GM23338 (cell line): ENCODE measurements around the gene KRTAP9-9. TPM values are rescaled to one million over a fixed set of nuclear protein-coding genes. Genes with fewer than 3 reads are reported as not detected.
A peak's percentile ranks its signal among the peaks of the same experiment; 100 is the strongest.

Experiments
- ATAC-seq: fragments of 200-7000 bp; cut with Tn5 transposase; 3 replicates; pipeline ENCODE4 v1.9.1; 2020
- DNase-seq: peaks from one replicate; pipeline ENCODE4 v3.0.0-alpha.2; 2015; ENCODE audit warnings: low spot score
- H2AFZ ChIP-seq: fragments of 200-600 bp; sonication (generic); 2 replicates; pipeline ENCODE4 v1.8.0; 2016; ENCODE audit warnings: antibody characterized with exemption, mild to moderate bottlenecking, moderate library complexity
- H3F3A ChIP-seq: fragments of 200-600 bp; sonication (generic); replicated peaks from 2 replicates; pipeline ENCODE4 v1.8.0; 2017; ENCODE audit warnings: antibody characterized with exemption, mixed run types, low read depth
- H3K27ac ChIP-seq: fragments of 200-600 bp; sonication (generic); 2 replicates; pipeline ENCODE4 v1.6.1; 2016; ENCODE audit warnings: low read depth
- H3K27me3 ChIP-seq: fragments of 200-600 bp; sonication (generic); 2 replicates; pipeline ENCODE4 v1.8.0; 2016; ENCODE audit warnings: mild to moderate bottlenecking, mixed run types, moderate library complexity; ENCODE audit not compliant: insufficient read depth
- H3K36me3 ChIP-seq: fragments of 200-600 bp; sonication (generic); 2 replicates; pipeline ENCODE4 v1.8.0; 2016; ENCODE audit warnings: mild to moderate bottlenecking; ENCODE audit not compliant: insufficient read depth
- H3K4me1 ChIP-seq: fragments of 200-600 bp; sonication (generic); 2 replicates; pipeline ENCODE4 v1.8.0; 2016; ENCODE audit warnings: mild to moderate bottlenecking, moderate library complexity; ENCODE audit not compliant: insufficient read depth
- H3K4me2 ChIP-seq: fragments of 200-600 bp; sonication (generic); 2 replicates; pipeline ENCODE4 v1.7.1; 2017; ENCODE audit warnings: mixed run types
- H3K4me3 ChIP-seq: fragments of 200-600 bp; sonication (generic); 2 replicates; pipeline ENCODE4 v1.6.1; 2016; ENCODE audit warnings: mixed run types
- H3K79me2 ChIP-seq: fragments of 200-600 bp; sonication (generic); replicated peaks from 2 replicates; pipeline ENCODE4 v1.8.0; 2017; ENCODE audit warnings: mild to moderate bottlenecking; ENCODE audit not compliant: insufficient read depth
- H3K9me2 ChIP-seq: fragments of 200-600 bp; sonication (generic); 2 replicates; pipeline ENCODE4 v1.8.0; 2017; ENCODE audit not compliant: insufficient read depth
- H4K20me1 ChIP-seq: fragments of 200-600 bp; sonication (generic); replicated peaks from 2 replicates; pipeline ENCODE4 v1.8.0; 2017; ENCODE audit warnings: mild to moderate bottlenecking; ENCODE audit not compliant: insufficient read depth
- H3K27ac Mint-ChIP-seq: 2 replicates; pipeline ENCODE4 v1.8.0; 2020; ENCODE audit warnings: inconsistent platforms, mild to moderate bottlenecking, moderate library complexity, mixed read lengths
- H3K27me3 Mint-ChIP-seq: 3 replicates; pipeline ENCODE4 v1.8.0; 2022; ENCODE audit warnings: low read depth, mild to moderate bottlenecking, moderate library complexity, mixed read lengths, inconsistent platforms; ENCODE audit not compliant: insufficient read depth, poor library complexity
- H3K36me3 Mint-ChIP-seq: 3 replicates; pipeline ENCODE4 v1.8.0; 2021; ENCODE audit warnings: low read depth, mild to moderate bottlenecking, inconsistent platforms, moderate library complexity, mixed read lengths
- H3K4me1 Mint-ChIP-seq: 3 replicates; pipeline ENCODE4 v1.8.0; 2020; ENCODE audit warnings: mild to moderate bottlenecking, inconsistent platforms, mixed read lengths
- H3K4me3 Mint-ChIP-seq: 3 replicates; pipeline ENCODE4 v1.8.0; 2021; ENCODE audit warnings: moderate library complexity, mild to moderate bottlenecking, inconsistent platforms, mixed read lengths
- H3K9me3 Mint-ChIP-seq: 3 replicates; pipeline ENCODE4 v1.8.0; 2020; ENCODE audit warnings: moderate library complexity, mild to moderate bottlenecking, inconsistent platforms, mixed read lengths
- CREB1 ChIP-seq: fragments of 250-450 bp; sonication (Bioruptor Pico); IDR thresholded peaks from 2 replicates; pipeline ENCODE4 v1.5.0; 2020; ENCODE audit warnings: low read depth, mild to moderate bottlenecking, moderate library complexity
- ETS1 ChIP-seq: IDR thresholded peaks from 2 replicates; pipeline ENCODE4 v1.6.1; 2016; ENCODE audit warnings: antibody characterized with exemption
- EZH2 ChIP-seq: fragments of 200-600 bp; sonication (generic); IDR thresholded peaks from one replicate; pipeline ENCODE4 v1.8.0; 2017; ENCODE audit warnings: antibody characterized with exemption, mild to moderate bottlenecking, low read depth; ENCODE audit not compliant: unreplicated experiment
- EZH2phosphoT487 ChIP-seq: fragments of 200-600 bp; sonication (generic); IDR thresholded peaks from one replicate; pipeline ENCODE4 v1.8.1; 2018; ENCODE audit warnings: antibody characterized with exemption; ENCODE audit not compliant: unreplicated experiment
- JUNB ChIP-seq: IDR thresholded peaks from one replicate; pipeline ENCODE4 v1.6.1; 2016; ENCODE audit warnings: antibody characterized with exemption; ENCODE audit not compliant: unreplicated experiment
- NANOG ChIP-seq: IDR thresholded peaks from 2 replicates; pipeline ENCODE4 v1.6.1; 2016; ENCODE audit warnings: antibody characterized with exemption, borderline replicate concordance
- POLR2AphosphoS5 ChIP-seq: IDR thresholded peaks from 2 replicates; pipeline ENCODE4 v1.6.1; 2016; ENCODE audit warnings: antibody characterized with exemption, low read depth
- REST ChIP-seq: IDR thresholded peaks from one replicate; pipeline ENCODE4 v1.6.1; 2018; ENCODE audit warnings: antibody characterized with exemption; ENCODE audit not compliant: unreplicated experiment
- STAT1 ChIP-seq: IDR thresholded peaks from one replicate; pipeline ENCODE4 v1.6.1; 2016; ENCODE audit warnings: antibody characterized with exemption; ENCODE audit not compliant: unreplicated experiment
- ZNF114 ChIP-seq: fragments of 250-450 bp; sonication (Bioruptor Pico); IDR thresholded peaks from 2 replicates; pipeline ENCODE4 v1.5.0; 2020; ENCODE audit warnings: mild to moderate bottlenecking, moderate library complexity
- ZNF331 ChIP-seq: fragments of 250-450 bp; sonication (Bioruptor Pico); IDR thresholded peaks from 2 replicates; pipeline ENCODE4 v1.5.0; 2020; ENCODE audit warnings: low read depth, mild to moderate bottlenecking, moderate library complexity
- polyA plus RNA-seq: library from polyadenylated mRNA; unstranded; fragments of >200 nt; fragmentation: Nextera tagmentation; extraction: Ambion mirVana; gene quantifications from 2 replicates; pipeline ENCODE4 v1.2.1, GENCODE V29; 2016
- total RNA-seq: library from RNA; depleted of rRNA; stranded (reverse); fragments of >200 nt; shearing (Covaris generic); gene quantifications from 2 replicates; pipeline ENCODE4 v1.2.3, GENCODE V29; 2014
- TF ChIP-seq, protein P1 (sequence below), 2 experiments: fragments of 200-600 bp in 1 of 2; sonication (generic) in 1 of 2; conservative IDR thresholded peaks; 2 replicates each; pipeline versions ENCODE4 v1.5.1 to v1.6.1; 2016 to 2017; ENCODE audit warnings: antibody characterized with exemption in 2 of 2, low read depth in 2 of 2, mild to moderate bottlenecking in 2 of 2, moderate library complexity in 1 of 2
- TF ChIP-seq, protein P2 (sequence below): fragments of 250-450 bp; sonication (Bioruptor Pico); IDR thresholded peaks from 2 replicates; pipeline ENCODE4 v1.5.0; 2020; ENCODE audit warnings: mild to moderate bottlenecking, moderate library complexity

Gene KRTAP9-9
- total and polyA plus RNA-seq, 2 experiments from 2014 or later = not detected

DNA sequence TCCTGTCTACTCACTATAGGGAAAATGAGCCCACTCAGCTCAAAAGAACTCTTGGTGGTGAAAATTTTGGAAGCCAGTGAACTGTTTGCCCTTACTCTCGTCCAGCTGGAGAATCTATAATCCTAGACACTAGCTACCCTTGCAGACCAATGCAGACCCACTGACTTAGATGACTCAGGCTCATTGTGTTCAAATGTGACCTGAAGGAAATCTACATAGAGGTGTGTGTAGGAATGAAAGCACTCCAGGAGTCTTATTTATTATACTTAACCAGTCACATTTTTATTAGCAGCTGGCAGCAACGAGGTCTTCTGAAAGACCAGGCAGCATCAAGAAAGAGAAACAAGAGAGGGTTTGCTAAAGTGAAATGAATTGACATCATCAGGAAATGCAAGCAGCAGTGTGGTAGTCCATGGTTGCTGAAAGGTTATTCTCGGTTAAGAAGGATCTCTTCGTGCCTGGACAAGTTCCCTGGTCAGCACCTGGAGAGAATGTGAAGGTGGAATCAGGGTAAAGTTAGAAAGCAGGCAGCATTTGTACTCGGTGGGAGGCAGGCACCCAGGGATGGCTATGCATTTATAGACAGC is 46.1 kb downstream of the KRTAP9-9 start:
- Histone ChIP-seq H3K27me3 (no peaks in the 10 kb centered on the region), H3K27ac (no peak overlapping the region), H3K79me2 (no peaks in the 10 kb centered on the region), H3K9me2 (no peaks in the 10 kb centered on the region), H3K4me1 (no peaks in the 10 kb centered on the region), H3F3A (no peaks in the 10 kb centered on the region), H3K36me3 (no peaks in the 10 kb centered on the region; the same call in 1 of the 2 replicates), H3K4me3 (no peak overlapping the region), H3K4me2 (no peak overlapping the region), H4K20me1 (no peaks in the 10 kb centered on the region), H2AFZ (0 out of 2 replicates have a peak overlapping the region, but pooled peaks have one; percentile 23)
- H3K27me3 Mint-ChIP-seq = peaks cover 2% of the 10 kb centered on the region
- H3K4me1 Mint-ChIP-seq = no peaks in the 10 kb centered on the region
- no peaks in the 10 kb centered on the region for H3K36me3 Mint-ChIP-seq
- 0 out of 2 replicates have a peak overlapping the region, but pooled peaks have one; percentile 1 for H3K27ac Mint-ChIP-seq
- no peak for ATAC-seq
- H3K4me3 Mint-ChIP-seq = no peak overlapping the region
- H3K9me3 Mint-ChIP-seq = no peaks in the 10 kb centered on the region; the same call in 2 of the 3 replicates
- no peak for DNase-seq
- TF ChIP-seq EZH2 = no peak
- TF ChIP-seq POLR2AphosphoS5 = no peak
- no peak for TF ChIP-seq NANOG
- no peak for TF ChIP-seq CREB1 (CRISPR knock-in tag)
- no peak for TF ChIP-seq REST
- TF ChIP-seq, protein P1, sequence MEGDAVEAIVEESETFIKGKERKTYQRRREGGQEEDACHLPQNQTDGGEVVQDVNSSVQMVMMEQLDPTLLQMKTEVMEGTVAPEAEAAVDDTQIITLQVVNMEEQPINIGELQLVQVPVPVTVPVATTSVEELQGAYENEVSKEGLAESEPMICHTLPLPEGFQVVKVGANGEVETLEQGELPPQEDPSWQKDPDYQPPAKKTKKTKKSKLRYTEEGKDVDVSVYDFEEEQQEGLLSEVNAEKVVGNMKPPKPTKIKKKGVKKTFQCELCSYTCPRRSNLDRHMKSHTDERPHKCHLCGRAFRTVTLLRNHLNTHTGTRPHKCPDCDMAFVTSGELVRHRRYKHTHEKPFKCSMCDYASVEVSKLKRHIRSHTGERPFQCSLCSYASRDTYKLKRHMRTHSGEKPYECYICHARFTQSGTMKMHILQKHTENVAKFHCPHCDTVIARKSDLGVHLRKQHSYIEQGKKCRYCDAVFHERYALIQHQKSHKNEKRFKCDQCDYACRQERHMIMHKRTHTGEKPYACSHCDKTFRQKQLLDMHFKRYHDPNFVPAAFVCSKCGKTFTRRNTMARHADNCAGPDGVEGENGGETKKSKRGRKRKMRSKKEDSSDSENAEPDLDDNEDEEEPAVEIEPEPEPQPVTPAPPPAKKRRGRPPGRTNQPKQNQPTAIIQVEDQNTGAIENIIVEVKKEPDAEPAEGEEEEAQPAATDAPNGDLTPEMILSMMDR (conservative IDR thresholded peaks at IDR 0.05; ENCODE audit: low read depth in 2 of 2) = no peak
- no peak for TF ChIP-seq JUNB
- TF ChIP-seq EZH2phosphoT487 = no peak
- no peak for TF ChIP-seq ETS1
- no peak for TF ChIP-seq ZNF114 (CRISPR knock-in tag)
- TF ChIP-seq, protein P2, sequence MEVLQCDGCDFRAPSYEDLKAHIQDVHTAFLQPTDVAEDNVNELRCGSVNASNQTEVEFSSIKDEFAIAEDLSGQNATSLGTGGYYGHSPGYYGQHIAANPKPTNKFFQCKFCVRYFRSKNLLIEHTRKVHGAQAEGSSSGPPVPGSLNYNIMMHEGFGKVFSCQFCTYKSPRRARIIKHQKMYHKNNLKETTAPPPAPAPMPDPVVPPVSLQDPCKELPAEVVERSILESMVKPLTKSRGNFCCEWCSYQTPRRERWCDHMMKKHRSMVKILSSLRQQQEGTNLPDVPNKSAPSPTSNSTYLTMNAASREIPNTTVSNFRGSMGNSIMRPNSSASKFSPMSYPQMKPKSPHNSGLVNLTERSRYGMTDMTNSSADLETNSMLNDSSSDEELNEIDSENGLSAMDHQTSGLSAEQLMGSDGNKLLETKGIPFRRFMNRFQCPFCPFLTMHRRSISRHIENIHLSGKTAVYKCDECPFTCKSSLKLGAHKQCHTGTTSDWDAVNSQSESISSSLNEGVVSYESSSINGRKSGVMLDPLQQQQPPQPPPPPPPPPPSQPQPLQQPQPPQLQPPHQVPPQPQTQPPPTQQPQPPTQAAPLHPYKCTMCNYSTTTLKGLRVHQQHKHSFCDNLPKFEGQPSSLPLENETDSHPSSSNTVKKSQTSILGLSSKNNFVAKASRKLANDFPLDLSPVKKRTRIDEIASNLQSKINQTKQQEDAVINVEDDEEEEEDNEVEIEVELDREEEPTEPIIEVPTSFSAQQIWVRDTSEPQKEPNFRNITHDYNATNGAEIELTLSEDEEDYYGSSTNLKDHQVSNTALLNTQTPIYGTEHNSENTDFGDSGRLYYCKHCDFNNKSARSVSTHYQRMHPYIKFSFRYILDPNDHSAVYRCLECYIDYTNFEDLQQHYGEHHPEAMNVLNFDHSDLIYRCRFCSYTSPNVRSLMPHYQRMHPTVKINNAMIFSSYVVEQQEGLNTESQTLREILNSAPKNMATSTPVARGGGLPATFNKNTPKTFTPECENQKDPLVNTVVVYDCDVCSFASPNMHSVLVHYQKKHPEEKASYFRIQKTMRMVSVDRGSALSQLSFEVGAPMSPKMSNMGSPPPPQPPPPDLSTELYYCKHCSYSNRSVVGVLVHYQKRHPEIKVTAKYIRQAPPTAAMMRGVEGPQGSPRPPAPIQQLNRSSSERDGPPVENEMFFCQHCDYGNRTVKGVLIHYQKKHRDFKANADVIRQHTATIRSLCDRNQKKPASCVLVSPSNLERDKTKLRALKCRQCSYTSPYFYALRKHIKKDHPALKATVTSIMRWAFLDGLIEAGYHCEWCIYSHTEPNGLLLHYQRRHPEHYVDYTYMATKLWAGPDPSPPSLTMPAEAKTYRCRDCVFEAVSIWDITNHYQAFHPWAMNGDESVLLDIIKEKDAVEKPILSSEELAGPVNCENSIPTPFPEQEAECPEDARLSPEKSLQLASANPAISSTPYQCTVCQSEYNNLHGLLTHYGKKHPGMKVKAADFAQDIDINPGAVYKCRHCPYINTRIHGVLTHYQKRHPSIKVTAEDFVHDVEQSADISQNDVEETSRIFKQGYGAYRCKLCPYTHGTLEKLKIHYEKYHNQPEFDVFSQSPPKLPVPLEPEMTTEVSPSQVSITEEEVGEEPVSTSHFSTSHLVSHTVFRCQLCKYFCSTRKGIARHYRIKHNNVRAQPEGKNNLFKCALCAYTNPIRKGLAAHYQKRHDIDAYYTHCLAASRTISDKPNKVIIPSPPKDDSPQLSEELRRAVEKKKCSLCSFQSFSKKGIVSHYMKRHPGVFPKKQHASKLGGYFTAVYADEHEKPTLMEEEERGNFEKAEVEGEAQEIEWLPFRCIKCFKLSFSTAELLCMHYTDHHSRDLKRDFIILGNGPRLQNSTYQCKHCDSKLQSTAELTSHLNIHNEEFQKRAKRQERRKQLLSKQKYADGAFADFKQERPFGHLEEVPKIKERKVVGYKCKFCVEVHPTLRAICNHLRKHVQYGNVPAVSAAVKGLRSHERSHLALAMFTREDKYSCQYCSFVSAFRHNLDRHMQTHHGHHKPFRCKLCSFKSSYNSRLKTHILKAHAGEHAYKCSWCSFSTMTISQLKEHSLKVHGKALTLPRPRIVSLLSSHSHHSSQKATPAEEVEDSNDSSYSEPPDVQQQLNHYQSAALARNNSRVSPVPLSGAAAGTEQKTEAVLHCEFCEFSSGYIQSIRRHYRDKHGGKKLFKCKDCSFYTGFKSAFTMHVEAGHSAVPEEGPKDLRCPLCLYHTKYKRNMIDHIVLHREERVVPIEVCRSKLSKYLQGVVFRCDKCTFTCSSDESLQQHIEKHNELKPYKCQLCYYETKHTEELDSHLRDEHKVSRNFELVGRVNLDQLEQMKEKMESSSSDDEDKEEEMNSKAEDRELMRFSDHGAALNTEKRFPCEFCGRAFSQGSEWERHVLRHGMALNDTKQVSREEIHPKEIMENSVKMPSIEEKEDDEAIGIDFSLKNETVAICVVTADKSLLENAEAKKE = no peak
- TF ChIP-seq STAT1 = no peak
- no peak for TF ChIP-seq ZNF331 (CRISPR knock-in tag)
